GM19240 (cell line): ENCODE data around the gene INPP5A.
"Not testable (repeated sequence)": the region's sequence is repeated elsewhere in the genome, so short reads cannot be mapped to it uniquely, and the experiment has no call there.

Source experiments
- DNase-seq: peaks from one replicate; pipeline ENCODE4 v3.0.0; 2011; ENCODE audit warnings: low spot score; ENCODE audit not compliant: insufficient read length

The INPP5A gene, protein sequence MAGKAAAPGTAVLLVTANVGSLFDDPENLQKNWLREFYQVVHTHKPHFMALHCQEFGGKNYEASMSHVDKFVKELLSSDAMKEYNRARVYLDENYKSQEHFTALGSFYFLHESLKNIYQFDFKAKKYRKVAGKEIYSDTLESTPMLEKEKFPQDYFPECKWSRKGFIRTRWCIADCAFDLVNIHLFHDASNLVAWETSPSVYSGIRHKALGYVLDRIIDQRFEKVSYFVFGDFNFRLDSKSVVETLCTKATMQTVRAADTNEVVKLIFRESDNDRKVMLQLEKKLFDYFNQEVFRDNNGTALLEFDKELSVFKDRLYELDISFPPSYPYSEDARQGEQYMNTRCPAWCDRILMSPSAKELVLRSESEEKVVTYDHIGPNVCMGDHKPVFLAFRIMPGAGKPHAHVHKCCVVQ

DNA sequence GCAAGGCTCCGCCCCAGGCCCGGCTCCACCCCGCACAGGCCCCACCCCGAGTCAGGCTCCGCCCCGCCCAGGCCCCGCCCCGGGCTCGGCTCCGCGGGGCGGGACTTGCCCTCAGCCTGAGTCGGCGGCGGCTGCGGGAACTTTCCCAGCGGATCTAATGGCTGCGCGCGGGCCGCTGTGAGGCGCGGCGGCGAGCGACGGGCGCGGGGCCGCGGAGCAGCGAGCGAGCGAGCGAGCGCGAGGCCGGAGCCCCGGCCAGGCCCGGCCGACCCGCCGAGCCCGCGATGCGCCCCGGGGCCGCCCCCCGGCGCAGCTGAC, at the start of gene INPP5A:
TSS of gene INPP5A (plus strand) at position 104 of the 318 bp plus-strand sequence. CDS start 310 bp downstream, outside the sequence.
- no peak for DNase-seq

DNA sequence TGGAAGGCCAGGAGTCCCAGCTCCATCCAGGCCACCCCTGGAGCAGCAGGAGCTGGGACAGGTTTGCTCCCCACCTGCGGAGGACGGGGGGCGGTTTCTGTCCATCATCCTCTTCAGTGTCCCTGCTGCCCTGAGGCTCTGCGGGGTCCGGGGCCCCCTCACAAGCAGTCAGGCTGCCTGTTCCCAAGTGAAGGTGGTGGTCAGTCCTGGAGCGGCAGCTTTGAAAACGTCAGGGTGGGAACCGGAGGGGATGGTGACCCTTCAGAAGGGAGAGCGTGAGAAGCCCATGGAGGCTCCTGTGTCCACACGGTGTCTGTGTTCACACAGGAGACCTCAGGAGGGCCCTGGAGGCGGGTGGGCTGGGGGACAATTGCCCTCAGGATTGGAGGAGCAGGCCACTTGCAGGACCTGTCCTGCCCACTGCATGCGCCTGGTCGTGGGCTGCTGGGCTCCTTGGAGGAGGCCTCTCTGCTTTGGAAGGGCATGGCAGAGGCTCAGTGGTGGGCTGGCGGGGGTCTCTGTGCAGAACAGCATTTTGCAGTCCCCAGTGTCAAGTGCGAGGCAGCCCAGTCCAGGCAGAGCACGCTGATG, 49.3 kb upstream of the INPP5A start:
- DNase-seq = no peak

DNA sequence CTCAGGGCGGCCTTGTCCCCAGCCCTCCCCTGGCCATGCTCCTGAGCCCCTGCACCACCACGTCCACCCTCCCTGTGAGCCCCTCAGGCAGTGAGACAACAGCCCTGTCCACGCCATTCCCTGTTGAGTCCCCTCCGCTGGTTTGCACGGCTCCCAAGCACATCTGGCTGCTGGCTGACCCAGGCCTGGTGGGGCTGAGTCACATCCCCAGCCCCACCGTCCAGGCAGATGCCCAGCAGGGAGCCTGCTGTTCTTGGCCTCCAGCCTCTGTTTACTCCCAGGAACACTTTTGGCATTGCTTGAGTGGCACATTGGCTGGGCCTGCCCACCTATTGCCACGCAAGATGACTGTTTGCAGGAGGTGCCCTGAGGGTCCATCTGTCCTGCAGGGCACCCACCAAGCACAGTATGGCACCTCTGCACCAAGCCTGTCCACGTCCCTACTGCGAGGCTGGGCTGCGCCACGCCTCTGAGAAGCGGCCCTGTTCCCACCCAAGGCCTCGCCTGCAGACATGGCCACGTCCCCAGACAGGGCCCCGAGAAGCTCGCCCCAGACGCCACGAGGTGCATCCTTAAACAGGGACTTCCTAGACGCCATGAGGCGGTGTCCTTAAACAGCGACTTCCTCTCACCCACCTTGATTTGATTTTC, 48.4 kb upstream of the INPP5A start:
- DNase-seq = no peak

DNA sequence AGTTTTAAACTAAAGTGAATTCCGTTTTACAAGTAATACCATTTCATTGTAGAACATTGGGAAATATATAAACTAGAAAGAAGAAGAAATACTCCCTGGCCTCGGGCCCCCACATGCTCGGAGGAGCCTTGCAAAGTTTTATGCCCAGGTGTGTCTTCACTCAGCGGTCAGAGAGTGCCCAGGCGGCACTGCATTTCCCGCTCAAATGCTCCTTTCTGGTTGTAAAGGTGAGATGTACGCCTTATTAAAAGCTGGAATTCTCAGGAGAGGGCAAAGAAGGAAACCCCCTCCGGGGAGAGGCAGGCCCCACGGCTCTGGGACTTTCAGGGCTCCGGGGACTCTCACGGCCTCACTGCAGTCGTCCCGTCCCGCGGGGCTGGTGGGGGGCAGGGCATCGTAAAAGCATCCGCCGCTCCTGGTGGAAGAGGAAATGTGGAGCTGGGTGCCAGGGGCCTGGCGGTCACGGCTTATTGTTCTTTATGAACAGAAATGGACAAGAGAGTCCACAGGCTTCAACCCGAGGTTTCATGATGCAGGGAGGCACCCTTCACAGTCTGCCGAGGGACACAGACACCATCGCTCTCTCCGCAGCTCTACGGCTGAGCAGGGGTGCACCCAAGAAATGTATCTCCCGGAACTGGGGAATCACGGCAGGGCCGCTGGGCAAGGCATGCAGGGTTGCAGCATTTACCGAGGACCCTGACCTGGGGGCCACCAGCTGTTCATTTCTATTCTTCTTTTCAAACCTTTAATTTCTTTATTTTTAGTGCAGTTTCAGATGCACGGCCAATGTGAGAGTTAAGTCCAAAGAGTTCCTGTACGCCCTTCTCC, 47.7 kb upstream of the INPP5A start:
- DNase-seq = no peak

DNA sequence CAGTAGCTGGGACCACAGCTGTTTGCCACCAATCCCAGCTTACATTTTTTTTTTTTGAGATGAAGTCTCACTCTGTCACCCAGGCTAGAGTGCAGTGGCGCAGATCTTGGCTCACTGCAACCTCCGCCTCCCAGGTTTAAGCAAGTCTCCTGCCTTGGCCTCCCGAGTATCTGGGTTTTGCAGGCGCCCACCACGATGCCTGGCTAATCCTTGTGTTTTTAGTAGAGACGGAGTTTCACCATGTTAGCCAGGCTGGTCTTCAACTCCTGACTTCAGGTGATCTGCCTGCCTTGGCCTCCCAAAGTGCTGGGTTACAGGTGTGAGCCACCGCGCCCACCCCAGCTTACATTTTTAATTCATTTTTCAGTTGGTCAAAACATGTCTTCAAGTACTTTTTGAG, 46.1 kb upstream of the INPP5A start:
- not testable (repeated sequence) for DNase-seq

DNA sequence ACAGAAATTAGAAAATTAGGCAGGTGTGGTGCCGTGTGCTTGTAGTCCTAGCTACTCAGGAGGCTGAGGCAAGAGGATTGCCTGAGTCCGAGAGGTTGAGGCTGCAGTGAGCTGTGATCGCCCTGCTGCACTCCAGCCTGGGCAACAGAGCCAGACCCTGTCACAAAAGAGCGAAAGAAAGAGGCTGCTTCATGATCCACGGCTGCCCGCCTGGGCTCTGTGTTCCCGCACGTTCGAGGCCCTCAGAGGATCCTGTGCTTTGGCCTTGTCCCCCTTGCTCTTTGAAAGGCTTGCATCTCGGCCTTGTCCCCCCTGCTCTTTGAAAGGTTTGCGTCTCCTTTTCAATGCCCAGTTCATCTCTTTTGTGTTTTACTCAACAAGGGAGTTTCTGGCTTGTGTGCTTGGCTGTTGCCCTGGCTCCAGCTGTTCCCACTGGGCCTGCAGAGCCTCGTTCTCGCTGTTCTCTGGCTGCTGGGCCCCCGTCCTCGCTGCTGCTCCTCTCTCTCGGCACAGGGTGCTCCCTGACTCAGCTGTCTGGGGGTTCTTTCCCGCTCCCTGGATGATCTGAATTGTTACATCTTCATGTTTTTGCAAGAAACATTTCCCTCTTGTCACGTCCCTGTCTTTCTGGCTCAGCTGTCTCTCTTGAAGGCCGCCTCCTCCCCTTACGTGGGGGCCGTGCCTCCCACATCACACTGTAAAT, 45.1 kb upstream of the INPP5A start:
- no peak for DNase-seq

DNA sequence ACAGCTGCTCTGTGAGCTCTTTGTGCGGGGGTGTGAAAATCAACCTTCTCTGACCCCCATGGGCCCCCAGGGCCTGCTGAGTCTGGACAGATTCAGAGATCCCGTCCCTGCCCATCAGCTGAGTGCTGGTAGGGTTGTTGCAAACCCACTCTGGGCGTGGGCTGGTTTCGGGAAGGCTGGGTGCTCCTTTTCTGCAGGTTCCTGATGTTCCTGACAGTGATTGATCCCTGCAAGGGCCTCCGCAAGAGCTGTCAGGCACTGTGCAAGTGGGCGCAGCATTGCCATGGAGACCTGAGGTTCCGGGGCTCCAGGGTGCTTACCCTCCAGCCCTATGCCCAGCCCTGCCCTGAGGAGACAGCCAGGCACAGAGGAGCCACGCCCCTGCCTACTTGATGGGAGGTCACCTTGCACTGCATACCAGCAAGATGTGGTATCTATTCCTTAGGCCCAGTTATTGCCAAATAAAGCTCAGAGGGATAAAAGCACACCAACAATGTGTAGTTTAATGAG, 44.3 kb upstream of the INPP5A start:
- DNase-seq = no peak

DNA sequence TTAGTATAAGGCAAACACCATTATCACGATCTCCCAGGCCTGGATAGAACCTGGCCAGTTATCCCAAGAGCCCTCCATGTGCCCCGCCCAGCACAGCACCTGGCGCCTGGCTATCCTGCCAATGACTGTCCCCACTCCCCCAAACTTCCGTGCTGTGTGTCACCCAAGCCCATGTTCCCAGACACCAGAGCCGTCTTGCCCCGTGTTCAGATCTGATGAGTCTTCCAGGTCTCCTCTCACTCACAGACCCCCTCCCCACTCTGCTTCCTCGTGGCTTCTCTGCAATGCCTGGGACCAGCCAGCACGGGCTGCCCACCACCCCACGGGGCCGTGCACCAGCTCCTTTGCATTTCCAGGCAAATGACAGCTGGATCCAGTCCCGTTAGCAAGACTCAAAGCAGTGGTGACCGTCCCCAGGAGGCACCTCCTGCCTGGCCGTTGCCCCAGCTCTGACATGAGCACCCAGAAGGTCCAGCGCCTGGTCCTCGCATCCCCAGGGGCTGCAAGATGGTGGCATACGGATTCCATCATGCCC, 43.8 kb upstream of the INPP5A start:
- DNase-seq = no peak

DNA sequence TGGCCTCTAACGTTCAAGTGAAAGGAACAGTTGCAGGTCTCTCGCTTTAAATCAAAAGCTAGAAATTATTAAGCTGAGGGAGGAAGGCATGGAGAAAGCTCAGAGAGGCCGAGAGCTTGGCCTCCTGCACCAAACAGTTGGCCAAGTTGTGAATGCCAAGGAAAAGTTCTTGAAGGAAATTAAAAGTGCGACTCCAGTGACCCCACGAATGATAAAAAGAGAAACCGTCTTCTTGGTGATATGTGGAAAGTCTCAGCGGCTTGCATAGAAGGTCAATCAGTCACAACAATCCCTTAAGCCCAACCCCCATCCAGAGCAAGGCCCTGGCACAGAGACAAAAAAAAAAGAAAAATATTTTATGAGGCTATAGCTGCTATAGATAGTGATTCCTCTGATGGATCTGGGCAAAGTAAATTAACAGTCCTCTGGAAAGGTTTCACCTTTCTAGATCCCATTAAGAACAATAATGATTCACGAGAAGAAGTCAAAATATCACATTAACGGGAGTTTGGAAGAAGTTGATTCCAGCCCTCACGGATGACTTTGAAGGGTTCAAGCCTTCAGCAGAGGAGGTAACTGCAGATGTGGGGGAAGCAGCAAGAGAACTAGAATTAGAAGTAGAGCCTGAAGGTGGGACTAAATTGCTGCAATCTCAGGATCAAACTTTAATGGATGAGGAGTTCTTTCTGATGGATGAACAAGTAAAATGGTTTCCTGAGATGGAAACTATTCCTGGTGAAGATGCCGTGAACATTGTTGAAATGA, 42.5 kb upstream of the INPP5A start:
- no peak for DNase-seq

DNA sequence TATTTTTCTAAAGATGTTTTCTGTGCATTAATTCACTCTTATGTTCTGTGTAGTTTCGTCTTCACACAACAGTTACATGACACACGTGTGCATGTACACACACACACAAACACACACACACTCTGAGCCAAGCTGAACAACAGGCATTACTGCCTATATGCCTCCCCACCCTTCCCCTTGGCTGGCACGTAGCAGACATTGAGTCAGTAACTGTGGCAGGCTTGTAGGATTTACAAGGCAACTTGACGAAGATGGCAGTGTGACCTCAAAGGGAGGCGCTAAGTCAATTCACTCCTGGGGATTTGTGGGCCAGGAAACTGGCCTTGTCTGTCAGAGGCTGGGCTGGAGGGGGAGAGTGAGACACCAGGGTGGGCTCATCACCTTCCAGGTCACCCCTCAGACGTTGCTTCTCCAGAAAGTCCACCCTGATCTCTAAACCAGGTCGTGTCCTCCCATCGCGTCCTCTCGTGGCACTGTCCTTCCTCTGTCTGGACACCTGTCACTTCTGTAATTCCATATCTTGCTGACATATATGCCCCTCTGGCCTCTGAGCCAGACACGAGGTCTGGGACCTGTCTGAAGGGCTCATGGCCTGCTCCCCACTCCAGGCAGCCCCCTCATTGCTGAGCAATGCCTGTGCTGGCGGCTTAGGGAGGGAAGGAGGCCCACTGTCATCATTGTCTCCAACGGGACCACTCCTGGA, 41.1 kb upstream of the INPP5A start:
- no peak for DNase-seq

DNA sequence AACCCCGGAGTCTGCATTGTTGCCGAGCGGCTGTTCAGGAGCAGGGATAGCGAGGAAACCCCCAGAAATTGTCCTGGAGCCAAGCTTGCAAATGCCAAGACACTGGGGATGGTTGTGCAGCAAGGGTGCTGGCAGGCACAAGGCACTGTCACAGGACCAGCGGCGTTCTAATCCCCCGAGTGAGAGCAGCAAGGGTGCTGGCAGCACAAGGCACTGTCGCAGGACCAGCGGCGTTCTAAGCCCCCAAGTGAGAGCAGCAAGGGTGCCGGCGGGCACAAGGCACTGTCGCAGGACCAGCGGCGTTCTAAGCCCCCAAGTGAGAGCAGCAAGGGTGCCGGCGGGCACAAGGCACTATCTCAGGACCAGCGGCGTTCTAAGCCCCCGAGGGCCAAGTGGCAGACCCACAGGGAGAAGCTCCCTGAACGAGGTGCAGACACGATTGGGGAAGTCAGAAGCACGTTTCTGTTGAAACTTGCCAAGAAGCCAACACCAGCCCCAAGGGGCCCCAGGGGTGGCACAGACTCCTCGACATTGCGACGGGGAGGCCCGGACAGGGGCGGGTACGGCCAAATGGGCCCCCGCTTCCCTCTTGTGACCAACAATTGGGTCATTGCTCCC, 40.4 kb upstream of the INPP5A start:
- no peak for DNase-seq

DNA sequence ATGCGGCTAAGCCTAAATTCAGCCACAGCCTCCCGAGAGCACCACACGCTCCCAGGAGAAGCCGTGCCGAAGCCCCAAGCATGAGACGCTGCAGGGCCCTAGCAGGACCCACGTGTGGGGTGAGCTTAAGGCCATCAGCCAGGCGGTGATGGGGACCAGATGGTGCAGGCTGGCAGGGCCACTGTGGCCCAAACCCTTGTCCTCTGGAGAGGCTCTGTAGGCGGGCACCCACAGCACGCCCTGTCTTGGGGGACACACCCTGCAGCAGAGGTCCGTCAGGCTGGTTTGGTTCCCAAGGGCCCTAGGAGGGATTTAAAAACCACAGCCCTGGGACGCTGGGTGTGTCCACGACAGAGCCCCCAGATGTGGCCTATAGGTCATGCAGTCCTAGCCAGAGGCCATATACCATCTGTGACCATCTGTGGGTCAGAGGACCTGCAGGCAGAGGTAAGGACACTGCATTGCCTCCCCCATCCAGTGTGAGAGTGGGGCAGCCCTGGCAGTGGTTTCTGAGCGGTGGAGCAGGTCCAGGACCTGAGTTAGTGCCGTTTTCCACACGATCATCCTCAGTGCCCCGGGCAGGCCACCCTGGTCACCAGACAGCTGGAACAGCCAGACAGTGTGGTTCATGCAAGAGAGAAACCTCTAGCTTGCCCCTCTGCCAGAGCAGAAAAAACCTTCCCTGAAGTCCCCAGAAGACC, 39.6 kb upstream of the INPP5A start:
- no peak for DNase-seq

DNA sequence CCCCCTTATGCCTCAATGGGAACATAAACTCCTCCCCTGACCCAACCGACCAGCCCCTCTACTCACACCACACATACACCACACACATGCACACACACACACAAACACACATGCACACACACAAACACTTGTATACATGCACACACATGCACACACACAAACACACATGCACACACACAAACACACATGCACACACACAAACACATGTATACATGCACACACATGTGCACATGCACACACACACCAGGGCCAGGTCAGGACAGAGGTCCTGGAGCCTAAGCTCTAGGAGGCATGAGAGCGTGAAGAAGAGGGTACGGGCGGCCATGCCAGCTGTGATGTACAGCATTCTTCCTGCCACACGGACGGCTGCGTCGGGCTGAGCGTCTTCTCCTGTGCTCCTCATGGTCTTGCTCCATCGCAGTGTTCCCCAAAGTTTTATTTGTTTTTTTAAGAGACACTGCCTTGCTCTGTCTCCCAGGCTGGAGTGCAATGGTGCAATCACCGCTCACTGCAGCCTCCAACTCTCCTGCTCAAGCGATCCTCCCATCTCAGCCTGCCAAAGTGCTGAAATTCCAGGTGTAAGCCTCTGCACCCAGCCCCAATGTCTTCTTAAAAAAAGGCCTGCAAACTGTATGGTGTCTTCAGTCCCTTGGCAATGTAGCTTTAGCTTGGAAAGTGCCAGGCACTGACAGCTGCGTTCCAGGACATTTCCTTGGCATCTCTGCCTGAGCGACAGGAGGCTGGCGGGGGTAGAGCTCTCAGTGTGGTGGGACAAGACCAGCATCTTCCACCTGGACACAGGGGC, 38.8 kb upstream of the INPP5A start:
- DNase-seq = no peak

DNA sequence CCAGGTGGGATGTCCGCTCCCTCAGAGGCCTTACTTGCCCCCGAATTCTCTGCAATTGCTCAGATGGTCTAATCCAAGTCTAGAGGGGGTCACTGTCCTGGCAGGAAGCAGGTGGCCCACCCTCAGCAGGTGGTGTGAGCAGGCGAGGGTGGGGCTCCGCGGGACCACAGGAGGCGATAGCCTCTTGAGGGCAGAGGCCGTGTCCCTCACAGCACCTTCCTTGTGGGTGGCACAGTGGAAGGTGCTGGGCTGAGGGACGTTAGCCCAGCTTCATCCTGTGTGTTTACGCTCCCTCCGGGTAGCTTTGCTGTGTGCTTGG, 38.3 kb upstream of the INPP5A start:
- DNase-seq = no peak

DNA sequence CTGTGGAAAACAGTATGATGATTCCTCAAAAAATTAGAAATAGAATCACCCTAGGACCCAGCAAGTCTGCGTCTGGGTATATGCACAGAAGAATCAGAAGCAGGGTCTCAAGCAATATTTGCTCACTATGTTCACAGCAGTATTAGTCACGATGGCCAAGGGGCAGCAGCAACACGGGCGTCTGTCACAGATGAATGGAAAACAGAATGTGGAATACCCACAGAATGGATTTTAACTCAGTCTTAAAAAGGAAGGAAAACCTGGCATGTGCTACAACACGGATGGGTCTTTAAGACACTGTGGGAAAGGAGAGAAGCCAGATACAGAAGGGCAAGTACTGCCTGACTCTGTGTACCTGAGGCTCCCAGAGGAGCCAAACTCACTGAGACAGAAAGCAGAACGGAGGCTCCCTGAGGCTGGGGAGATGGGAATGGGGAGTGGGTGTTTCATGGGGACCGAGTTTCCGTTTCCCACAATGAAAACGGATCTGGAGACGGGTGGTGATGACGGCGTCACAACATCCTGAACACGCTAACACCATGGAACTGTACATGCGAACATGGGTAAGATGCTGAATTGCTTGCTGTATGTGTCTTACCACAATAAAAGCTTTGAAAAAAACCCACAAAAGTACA, 36.7 kb upstream of the INPP5A start:
- DNase-seq = no peak

DNA sequence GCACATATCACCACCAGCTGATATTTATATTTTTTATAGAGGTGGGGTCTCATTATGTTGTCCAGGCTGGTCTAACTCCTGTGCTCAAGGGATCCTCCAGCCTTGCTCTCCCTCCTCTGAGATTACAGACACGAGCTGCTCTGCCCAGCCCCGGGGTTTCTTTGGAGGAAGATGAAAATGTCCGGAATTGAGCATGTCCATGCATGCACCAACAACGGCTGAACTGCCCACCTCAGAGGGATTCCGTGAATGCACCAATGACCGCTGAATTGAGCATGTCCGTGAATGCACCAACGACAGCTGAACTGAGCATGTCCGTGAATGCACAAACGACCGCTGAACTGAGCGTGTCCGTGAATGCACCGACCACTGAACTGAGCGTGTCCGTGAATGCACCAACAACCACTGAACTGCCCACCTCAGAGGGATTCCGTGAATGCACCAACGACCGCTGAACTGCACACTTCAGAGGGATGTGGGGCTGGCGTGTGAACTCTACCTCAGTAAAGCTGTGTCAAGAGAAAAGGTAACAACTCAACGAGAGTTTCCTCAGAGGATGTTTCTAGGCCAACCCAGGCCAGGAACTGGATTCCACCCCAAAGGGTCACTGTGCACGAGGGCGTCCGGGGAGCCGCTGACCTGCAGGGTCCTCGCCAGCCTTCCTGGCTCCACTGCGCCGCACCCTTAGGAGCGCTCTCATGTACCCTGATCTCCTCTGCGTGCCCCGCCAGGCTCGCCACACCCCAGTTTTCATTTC, 34.9 kb upstream of the INPP5A start:
- DNase-seq = no peak
